ENCODE results near the gene ZNF684.
"Not testable (repeated sequence)": the region's sequence is repeated elsewhere in the genome, so short reads cannot be mapped to it uniquely, and the experiment has no call there.

- not testable (repeated sequence) for TF ChIP-seq CTCF (IDR thresholded peaks at IDR 0.05; ENCODE audit: poor library complexity, severe bottlenecking); EZH2 (IDR thresholded peaks at IDR 0.05; ENCODE audit: borderline replicate concordance, insufficient read depth, low read length, poor library complexity, severe bottlenecking); SMC3 (conservative IDR thresholded peaks at IDR 0.05; ENCODE audit: poor library complexity); REST (IDR thresholded peaks at IDR 0.05; ENCODE audit: borderline replicate concordance); MXI1 (conservative IDR thresholded peaks at IDR 0.05; ENCODE audit: poor library complexity, severe bottlenecking); TAF1 (IDR thresholded peaks at IDR 0.05; ENCODE audit: low read depth); POLR2AphosphoS5 (IDR thresholded peaks at IDR 0.05); EP300 (conservative IDR thresholded peaks at IDR 0.05; ENCODE audit: poor library complexity, severe bottlenecking)
Observed at GRCh38 chr1:40574805-40575204, 43.4 kb downstream of the ZNF684 start.

Measured in neural cell (in vitro differentiated cells).